T-cell (primary cell): ENCODE data around the gene RIPOR3. TPM values are rescaled to one million over a fixed set of nuclear protein-coding genes. Genes with fewer than 3 reads are reported as not detected.
"Not testable (repeated sequence)": the region's sequence is repeated elsewhere in the genome, so short reads cannot be mapped to it uniquely, and the experiment has no call there.

Source experiments
- ATAC-seq, 4 experiments: fragments of 200-7000 bp in 3 of 4; fragments of 150-1000 bp in 1 of 4; cut with Tn5 transposase; replicated peaks in 1 of 4; 1 replicate in 3 of 4; 2 replicates in 1 of 4; pipeline ENCODE4 v1.10.0; 2021; ENCODE audit warnings: moderate library complexity in 3 of 4, mild to moderate bottlenecking in 2 of 4, moderate number of reproducible peaks in 1 of 4
- CTCF ChIA-PET, 2 donors: fragments of 300-600 bp; sonication (Branson Sonifier 250); formaldehyde crosslinking; loops; one replicate each; lab custom pipeline; 2022; ENCODE audit warnings: antibody characterized with exemption in 2 of 2; lab: Charles Lee
- POLR2A ChIA-PET, 2 donors: fragments of 300-600 bp; sonication (Branson Sonifier 250); formaldehyde crosslinking; loops; one replicate each; lab custom pipeline; 2022; ENCODE audit warnings: antibody characterized with exemption in 2 of 2; lab: Charles Lee
- DNase-seq, 35 experiments: peaks; one replicate each; pipeline versions ENCODE4 v3.0.0 to v3.0.0-alpha.2; 2013 to 2023
- H3K27ac ChIP-seq: one replicate; pipeline ENCODE4 v1.5.1; 2013; ENCODE audit warnings: low read length
- H3K27me3 ChIP-seq, 2 experiments: replicated peaks in 1 of 2; 1 replicate in 1 of 2; 2 replicates in 1 of 2; pipeline versions ENCODE4 v1.6.1 to v1.7.0; 2013; ENCODE audit warnings: low read length in 1 of 2, mixed read lengths in 1 of 2; ENCODE audit not compliant: control insufficient read depth in 2 of 2, insufficient read depth in 2 of 2; ENCODE audit errors: extremely low read depth in 1 of 2
- H3K36me3 ChIP-seq, 2 donors: 1 replicate in 1 of 2; 2 replicates in 1 of 2; pipeline versions ENCODE4 v1.6.1 to v1.7.0; 2013; ENCODE audit warnings: low read length in 1 of 2; ENCODE audit not compliant: control insufficient read depth in 2 of 2, insufficient read depth in 1 of 2; ENCODE audit errors: extremely low read depth in 1 of 2
- H3K4me1 ChIP-seq, 2 experiments: 1 replicate in 1 of 2; 2 replicates in 1 of 2; pipeline versions ENCODE4 v1.6.1 to v1.7.0; 2013; ENCODE audit warnings: low read length in 2 of 2, mixed read lengths in 1 of 2; ENCODE audit not compliant: insufficient read depth in 2 of 2, control insufficient read depth in 1 of 2; ENCODE audit errors: extremely low read depth in 1 of 2
- H3K4me3 ChIP-seq, 2 donors: 1 replicate in 1 of 2; 2 replicates in 1 of 2; pipeline versions ENCODE4 v1.5.1 to v1.7.0; 2013; ENCODE audit warnings: mild to moderate bottlenecking in 2 of 2, low read length in 1 of 2, moderate library complexity in 1 of 2; ENCODE audit not compliant: control insufficient read depth in 1 of 2; ENCODE audit errors: extremely low read depth in 1 of 2
- H3K9me3 ChIP-seq: 2 replicates; pipeline ENCODE4 v1.7.0; 2013
- H3K27ac Mint-ChIP-seq, 2 donors: one replicate each; pipeline ENCODE4 v1.8.0; 2020 to 2021; ENCODE audit warnings: mild to moderate bottlenecking in 2 of 2, mixed read lengths in 2 of 2
- H3K27me3 Mint-ChIP-seq, 2 donors: one replicate each; pipeline ENCODE4 v1.8.0; 2021 to 2022; ENCODE audit warnings: mixed read lengths in 2 of 2
- H3K36me3 Mint-ChIP-seq: one replicate; pipeline ENCODE4 v1.8.0; 2021; ENCODE audit warnings: mixed read lengths
- H3K4me1 Mint-ChIP-seq, 3 donors: one replicate each; pipeline ENCODE4 v1.8.0; 2020 to 2022; ENCODE audit warnings: mixed read lengths in 3 of 3, mild to moderate bottlenecking in 1 of 3
- H3K4me3 Mint-ChIP-seq, 3 donors: one replicate each; pipeline ENCODE4 v1.8.0; 2020 to 2022; ENCODE audit warnings: mild to moderate bottlenecking in 3 of 3, mixed read lengths in 3 of 3, moderate library complexity in 3 of 3
- H3K9me3 Mint-ChIP-seq, 3 donors: one replicate each; pipeline ENCODE4 v1.8.0; 2020 to 2022; ENCODE audit warnings: mixed read lengths in 3 of 3
- WGBS: methylation state at CpG from one replicate; pipeline ENCODE4 v1.1.5; 2013; ENCODE audit warnings: missing lambda C conversion rate; ENCODE audit not compliant: insufficient coverage; 5-methylcytosine and 5-hydroxymethylcytosine counted together
- total RNA-seq, 35 experiments: library from RNA in 6 of 35; stranded (reverse) in 6 of 35; fragments of 120-200 nt in 1 of 35; gene quantifications; one replicate each; pipeline versions ENCODE4 v1.2.1 to v1.2.4 and lab custom pipeline; 2013 to 2026

Gene RIPOR3
- total RNA-seq, 5 donors from 2014 or later (not counting 1 experiment from before 2014, with no cell fraction given), result 0.25 to 0.88 (median 0.42) TPM

DNA sequence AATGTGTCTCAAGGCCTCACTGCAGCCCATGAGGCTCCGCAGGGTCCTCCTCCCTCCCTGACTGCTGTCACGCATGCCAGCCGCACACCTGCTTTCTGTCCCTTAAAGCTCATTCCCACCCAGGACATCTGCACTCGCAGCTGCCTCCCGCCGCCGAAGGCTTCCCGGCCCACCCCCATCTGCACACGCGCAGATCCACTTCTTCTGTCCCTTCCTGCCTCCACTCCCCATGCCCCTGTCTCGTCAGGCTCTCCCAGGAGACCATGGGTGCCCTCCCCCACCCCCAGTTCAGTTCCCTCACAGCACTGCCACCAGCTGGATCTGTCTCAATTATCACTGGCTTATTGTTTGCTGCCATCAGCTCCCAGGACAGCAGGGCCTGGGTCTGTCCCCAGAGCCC is 63.0 kb downstream of the RIPOR3 start:
- Histone ChIP-seq H3K27me3 (peaks cover 0 to 32% of the 10 kb centered on the region in 2 experiments), H3K27ac (no peak overlapping the region), H3K4me1 (no peaks in the 10 kb centered on the region), H3K36me3 (no peaks in the 10 kb centered on the region), H3K9me3 (no peaks in the 10 kb centered on the region), H3K4me3 (no peak overlapping the region)
- Mint-ChIP-seq H3K9me3 (no peaks in the 10 kb centered on the region), H3K27ac (no peak overlapping the region), H3K4me1 (no peaks in the 10 kb centered on the region), H3K4me3 (no peak overlapping the region), H3K27me3 (peaks cover 0 to 2% of the 10 kb centered on the region in 2 donors), H3K36me3 (no peaks in the 10 kb centered on the region)
- ChIA-PET POLR2A (no interaction called here), CTCF (no interaction called here)
- 67% methylated on average over 11 of the region's 11 CpGs for WGBS
- DNase-seq (no peak), ATAC-seq (no peak)

GRCh38 chr20:50627747-50628146 is 63.6 kb downstream of the RIPOR3 start:
- H3K4me1 Mint-ChIP-seq, result no peaks in the 10 kb centered on the region
- Histone ChIP-seq H3K27ac (no peak overlapping the region), H3K36me3 (no peaks in the 10 kb centered on the region), H3K4me3 (no peak overlapping the region), H3K9me3 (no peaks in the 10 kb centered on the region), H3K4me1 (no peaks in the 10 kb centered on the region), H3K27me3 (peaks cover 0 to 32% of the 10 kb centered on the region in 2 experiments)
- POLR2A ChIA-PET, result no interaction called here
- peaks cover 0 to 2% of the 10 kb centered on the region in 2 donors for H3K27me3 Mint-ChIP-seq
- no peak overlapping the region for H3K27ac Mint-ChIP-seq
- ATAC-seq (no peak), DNase-seq (no peak)
- no peaks in the 10 kb centered on the region for H3K9me3 Mint-ChIP-seq
- H3K4me3 Mint-ChIP-seq, result no peak overlapping the region
- H3K36me3 Mint-ChIP-seq, result no peaks in the 10 kb centered on the region
- CTCF ChIA-PET, result no interaction called here
- WGBS, result 77% methylated on average over 6 of the region's 9 CpGs

DNA sequence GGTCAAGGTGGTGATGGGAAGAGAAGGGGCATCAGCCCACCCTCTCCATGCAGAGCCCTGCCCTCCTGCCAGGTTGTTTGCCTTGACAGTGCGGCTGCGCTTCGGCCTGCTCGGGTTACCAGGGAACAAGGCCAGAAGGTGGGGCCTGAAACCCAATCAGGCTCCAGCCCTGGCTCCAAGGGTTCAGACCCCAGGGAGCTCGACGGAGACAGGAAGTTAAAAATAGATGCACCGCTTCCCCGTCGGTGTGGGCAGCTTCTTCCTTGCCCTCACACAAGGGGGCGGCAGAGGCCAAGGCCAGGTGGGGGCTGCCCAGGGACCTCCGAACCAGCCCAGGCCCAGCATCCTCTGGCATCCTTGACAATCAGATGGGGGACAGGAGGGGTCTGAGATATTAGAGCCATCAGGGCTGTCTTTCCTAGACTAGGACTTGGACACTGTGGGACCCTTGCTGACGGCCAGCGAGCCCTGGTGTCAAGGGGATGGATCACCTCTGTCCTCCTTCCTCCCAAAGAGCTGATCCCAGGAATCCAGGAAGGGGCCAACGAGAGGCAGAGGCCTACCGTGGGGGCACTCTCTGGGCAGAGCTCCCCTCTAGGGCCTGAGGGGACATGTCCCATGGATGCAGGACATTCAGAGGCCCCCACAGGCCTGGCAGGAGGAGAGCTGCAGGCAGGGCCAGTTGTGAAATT is 65.2 kb downstream of the RIPOR3 start:
- Mint-ChIP-seq H3K36me3 (no peaks in the 10 kb centered on the region), H3K4me3 (no peak overlapping the region), H3K27me3 (peaks cover 0 to 2% of the 10 kb centered on the region in 2 donors), H3K27ac (no peak overlapping the region), H3K9me3 (no peaks in the 10 kb centered on the region), H3K4me1 (no peaks in the 10 kb centered on the region)
- ATAC-seq, result no peak
- no peak overlapping the region for H3K4me3 ChIP-seq
- CTCF ChIA-PET, result no interaction called here
- H3K9me3 ChIP-seq, result no peaks in the 10 kb centered on the region
- 50% methylated on average over 12 of the region's 15 CpGs for WGBS
- POLR2A ChIA-PET, result no interaction called here
- H3K27me3 ChIP-seq, result peaks cover 0 to 32% of the 10 kb centered on the region in 2 experiments
- DNase-seq, result no peak
- no peaks in the 10 kb centered on the region for H3K36me3 ChIP-seq
- H3K27ac ChIP-seq, result no peak overlapping the region
- no peaks in the 10 kb centered on the region for H3K4me1 ChIP-seq

DNA sequence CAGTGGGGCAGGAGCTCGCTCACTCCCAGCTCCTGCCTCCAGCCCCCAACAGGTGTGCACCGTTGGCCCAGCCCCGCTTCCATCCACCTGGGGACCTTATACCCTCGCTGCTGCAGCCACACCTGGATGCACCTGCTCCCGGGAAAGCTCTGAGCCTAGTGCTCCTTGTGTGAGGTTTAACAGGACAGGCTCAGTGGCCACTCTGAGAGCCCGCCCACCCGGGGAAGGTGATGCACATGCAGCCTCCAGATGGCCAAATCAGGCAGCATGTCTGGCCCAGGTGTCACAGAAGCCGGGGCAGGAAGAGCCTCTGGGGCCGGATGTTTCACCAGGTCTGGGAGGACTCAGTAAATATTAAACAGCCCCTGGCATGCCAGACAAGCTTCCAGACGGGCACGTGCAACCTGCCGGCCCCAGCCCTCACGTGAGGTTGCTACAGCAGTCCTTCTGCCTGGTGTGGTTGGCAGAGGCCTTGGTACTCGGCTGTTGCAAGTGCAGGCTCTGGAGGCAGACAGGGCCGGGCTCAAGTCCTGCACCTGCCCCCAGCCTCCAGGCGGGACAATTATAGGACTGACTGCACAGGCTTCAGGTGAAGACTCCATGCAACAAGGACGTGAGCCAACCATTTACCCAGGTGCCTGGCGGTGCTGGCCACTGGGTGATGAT is 66.9 kb downstream of the RIPOR3 start:
- CTCF ChIA-PET, result no interaction called here
- no peak overlapping the region for H3K27ac Mint-ChIP-seq
- H3K36me3 Mint-ChIP-seq, result no peaks in the 10 kb centered on the region
- 79% methylated on average over 17 of the region's 18 CpGs for WGBS
- Histone ChIP-seq H3K4me1 (no peaks in the 10 kb centered on the region), H3K4me3 (no peak overlapping the region), H3K9me3 (no peaks in the 10 kb centered on the region), H3K27ac (no peak overlapping the region), H3K27me3 (peaks cover 0 to 31% of the 10 kb centered on the region in 2 experiments), H3K36me3 (no peaks in the 10 kb centered on the region)
- POLR2A ChIA-PET, result no interaction called here
- H3K27me3 Mint-ChIP-seq, result peaks cover 0 to 2% of the 10 kb centered on the region in 2 donors
- DNase-seq (no peak), ATAC-seq (no peak)
- peaks cover 0 to 4% (median 0%) of the 10 kb centered on the region in 3 donors for H3K9me3 Mint-ChIP-seq
- no peaks in the 10 kb centered on the region for H3K4me1 Mint-ChIP-seq
- H3K4me3 Mint-ChIP-seq, result no peak overlapping the region

GRCh38 chr20:50621068-50621665 is 70.2 kb downstream of the RIPOR3 start:
- H3K27me3 Mint-ChIP-seq, result peaks cover 0 to 2% of the 10 kb centered on the region in 2 donors
- 80% methylated on average over 3 of the region's 4 CpGs for WGBS
- no peak overlapping the region for H3K4me3 Mint-ChIP-seq
- ChIA-PET CTCF (no interaction called here), POLR2A (no interaction called here)
- DNase-seq (no peak), ATAC-seq (no peak)
- Histone ChIP-seq H3K27me3 (peaks cover 0 to 21% of the 10 kb centered on the region in 2 experiments), H3K27ac (no peak overlapping the region), H3K4me1 (no peaks in the 10 kb centered on the region), H3K36me3 (no peaks in the 10 kb centered on the region), H3K4me3 (no peak overlapping the region), H3K9me3 (no peaks in the 10 kb centered on the region)
- peaks cover 0 to 4% (median 0%) of the 10 kb centered on the region in 3 donors for H3K9me3 Mint-ChIP-seq
- H3K36me3 Mint-ChIP-seq, result no peaks in the 10 kb centered on the region
- H3K4me1 Mint-ChIP-seq, result no peaks in the 10 kb centered on the region
- H3K27ac Mint-ChIP-seq, result no peak overlapping the region

DNA sequence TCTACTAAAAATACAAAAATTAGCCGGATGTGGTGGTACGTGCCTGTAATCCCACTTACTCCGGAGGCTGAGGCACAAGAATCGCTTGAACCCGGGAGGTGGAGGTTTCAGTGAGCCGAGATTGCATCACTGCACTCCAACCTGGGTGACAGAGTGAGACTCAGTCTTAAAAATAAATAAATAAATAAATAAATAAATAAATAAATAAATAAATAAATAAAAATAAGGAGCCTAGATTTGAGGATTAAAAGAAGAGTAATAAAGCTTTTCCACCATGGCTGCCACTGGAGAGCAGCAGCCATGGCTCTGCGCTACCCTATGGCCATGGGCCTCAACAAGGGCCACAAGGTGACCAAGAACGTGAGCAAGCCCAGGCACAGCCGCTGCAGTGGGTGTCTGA is 70.9 kb downstream of the RIPOR3 start:
- CTCF ChIA-PET, H3K4me1 ChIP-seq, H3K27me3 Mint-ChIP-seq, H3K27ac Mint-ChIP-seq, H3K9me3 Mint-ChIP-seq, ATAC-seq, H3K4me3 Mint-ChIP-seq, H3K4me1 Mint-ChIP-seq, POLR2A ChIA-PET, H3K36me3 Mint-ChIP-seq, H3K4me3 ChIP-seq, H3K36me3 ChIP-seq, H3K27ac ChIP-seq, H3K9me3 ChIP-seq, DNase-seq: not testable (repeated sequence)
- WGBS, result 83% methylated on average over 3 of the region's 9 CpGs
- peaks cover 0 to 15% of the 10 kb centered on the region in 2 experiments for H3K27me3 ChIP-seq
